H1 (cell line): Measurements from ENCODE around the gene MDM4. TPM values are rescaled to one million over a fixed set of nuclear protein-coding genes. Genes with fewer than 3 reads are reported as not detected.

Experiments used
- CTCF ChIA-PET: fragments of 300-600 bp; sonication (Branson Sonifier 250); formaldehyde crosslinking; loops from one replicate; lab custom pipeline; 2021; ENCODE audit not compliant: partially characterized antibody; lab: Charles Lee
- POLR2A ChIA-PET: fragments of 300-600 bp; sonication (Branson Sonifier 250); formaldehyde crosslinking; loops from one replicate; lab custom pipeline; 2021; ENCODE audit warnings: inconsistent platforms; ENCODE audit not compliant: partially characterized antibody; lab: Charles Lee
- DNase-seq, 2 experiments: peaks; one replicate each; pipeline versions ENCODE4 v3.0.0 to v3.0.0-alpha.2; 2010 to 2022; ENCODE audit warnings: low spot score in 2 of 2, low read depth in 1 of 2, mixed read lengths in 1 of 2
- FAIRE-seq: peaks from 2 replicates; lab custom pipeline; 2011; peaks lifted over from hg19 to GRCh38; lab: Jason Lieb, UNC
- H2AFZ ChIP-seq: 2 replicates; pipeline ENCODE4 v1.8.1; 2012; ENCODE audit warnings: low read length, inconsistent platforms
- H2AK5ac ChIP-seq: 2 replicates; pipeline ENCODE4 v1.6.1; 2013; ENCODE audit warnings: low read depth, low read length
- H2BK120ac ChIP-seq: replicated peaks from 2 replicates; pipeline ENCODE3; 2013; ENCODE audit warnings: low read depth, low read length, inconsistent platforms
- H2BK12ac ChIP-seq: 2 replicates; pipeline ENCODE4 v1.6.1; 2013; ENCODE audit warnings: low read depth, low read length
- H2BK15ac ChIP-seq: 2 replicates; pipeline ENCODE4 v1.6.1; 2013; ENCODE audit warnings: low read length
- H2BK20ac ChIP-seq: 2 replicates; pipeline ENCODE4 v1.6.1; 2013; ENCODE audit warnings: low read length
- H2BK5ac ChIP-seq: 2 replicates; pipeline ENCODE4 v1.6.1; 2013; ENCODE audit warnings: low read depth, low read length
- H3K14ac ChIP-seq: 2 replicates; pipeline ENCODE4 v1.6.1; 2013; ENCODE audit warnings: inconsistent platforms; ENCODE audit not compliant: insufficient read length
- H3K18ac ChIP-seq: 2 replicates; pipeline ENCODE4 v1.6.1; 2013; ENCODE audit warnings: low read length; ENCODE audit errors: extremely low read depth
- H3K23ac ChIP-seq: 2 replicates; pipeline ENCODE4 v1.6.1; 2013; ENCODE audit warnings: inconsistent platforms; ENCODE audit not compliant: insufficient read length
- H3K23me2 ChIP-seq: 2 replicates; pipeline ENCODE4 v1.6.1; 2013; ENCODE audit warnings: low read depth, low read length
- H3K27ac ChIP-seq: 2 replicates; pipeline ENCODE4 v1.6.1; 2011; ENCODE audit warnings: low read depth, low read length, inconsistent platforms
- H3K27me3 ChIP-seq, 4 experiments: replicated peaks in 1 of 4; 1 replicate in 1 of 4; 2 replicates in 3 of 4; pipeline versions ENCODE4 v1.6.1 to v1.8.1; 2011 to 2013; ENCODE audit warnings: low read length in 3 of 4, mild to moderate bottlenecking in 3 of 4, inconsistent platforms in 2 of 4, mixed read lengths in 2 of 4, moderate library complexity in 1 of 4; ENCODE audit not compliant: control insufficient read depth in 3 of 4, insufficient read depth in 3 of 4; ENCODE audit errors: extremely low read depth in 1 of 4
- H3K36me3 ChIP-seq, 4 experiments: 2 replicates each; pipeline versions ENCODE4 v1.6.1 to v1.8.1; 2011 to 2013; ENCODE audit warnings: mild to moderate bottlenecking in 4 of 4, low read length in 3 of 4, moderate library complexity in 2 of 4, control low read depth in 1 of 4, inconsistent platforms in 1 of 4; ENCODE audit not compliant: insufficient read depth in 4 of 4, control insufficient read depth in 2 of 4
- H3K4ac ChIP-seq: replicated peaks from 2 replicates; pipeline ENCODE3; 2013; ENCODE audit warnings: low read length, low read depth, mixed read lengths, inconsistent platforms; ENCODE audit not compliant: insufficient read length
- H3K4me1 ChIP-seq, 4 experiments: replicated peaks in 1 of 4; 1 replicate in 1 of 4; 2 replicates in 3 of 4; pipeline versions ENCODE4 v1.6.1 to v1.8.1; 2011 to 2013; ENCODE audit warnings: low read length in 3 of 4, inconsistent platforms in 2 of 4, mixed read lengths in 1 of 4; ENCODE audit not compliant: insufficient read depth in 4 of 4, control insufficient read depth in 3 of 4
- H3K4me2 ChIP-seq, 2 experiments: 2 replicates each; pipeline versions ENCODE4 v1.6.1 to v1.8.1; 2011 to 2013; ENCODE audit warnings: low read depth in 2 of 2, low read length in 2 of 2, control low read depth in 1 of 2, inconsistent platforms in 1 of 2, mild to moderate bottlenecking in 1 of 2; ENCODE audit not compliant: insufficient read depth in 1 of 2
- H3K4me3 ChIP-seq, 4 experiments: fragments of 200-600, 300-600 bp in 1 of 4; sonication (generic), shearing (Covaris generic), sonication (Bioruptor Twin) in 1 of 4; 2 replicates each; pipeline versions ENCODE4 v1.5.1 to v1.8.1; 2011 to 2016; ENCODE audit warnings: low read length in 4 of 4, low read depth in 3 of 4, control low read depth in 2 of 4, inconsistent platforms in 2 of 4, mild to moderate bottlenecking in 2 of 4, mixed read lengths in 1 of 4, moderate library complexity in 1 of 4; ENCODE audit not compliant: insufficient read depth in 2 of 4; ENCODE audit errors: extremely low read depth in 1 of 4
- H3K56ac ChIP-seq: replicated peaks from 2 replicates; pipeline ENCODE3; 2013; ENCODE audit warnings: low read depth, mild to moderate bottlenecking, mixed read lengths, low read length, inconsistent platforms; ENCODE audit not compliant: insufficient read length
- H3K79me1 ChIP-seq: 2 replicates; pipeline ENCODE4 v1.6.1; 2013; ENCODE audit warnings: low read depth, low read length, control low read depth
- H3K79me2 ChIP-seq, 2 experiments: 2 replicates each; pipeline versions ENCODE4 v1.6.1 to v1.8.1; 2012 to 2013; ENCODE audit warnings: low read length in 2 of 2, mild to moderate bottlenecking in 2 of 2, inconsistent platforms in 1 of 2; ENCODE audit not compliant: insufficient read depth in 2 of 2, control insufficient read depth in 1 of 2
- H3K9ac ChIP-seq, 4 experiments: replicated peaks in 1 of 4; 1 replicate in 1 of 4; 2 replicates in 3 of 4; pipeline versions ENCODE4 v1.6.1 to v1.8.1; 2011 to 2013; ENCODE audit warnings: low read depth in 3 of 4, low read length in 3 of 4, control low read depth in 2 of 4, mild to moderate bottlenecking in 2 of 4, moderate library complexity in 2 of 4, inconsistent platforms in 1 of 4; ENCODE audit errors: extremely low read depth in 1 of 4
- H3K9me3 ChIP-seq, 2 experiments: 2 replicates each; pipeline versions ENCODE4 v1.6.1 to v1.8.1; 2012 to 2013; ENCODE audit warnings: mild to moderate bottlenecking in 2 of 2, moderate library complexity in 2 of 2, control low read depth in 1 of 2, inconsistent platforms in 1 of 2, low read depth in 1 of 2, low read length in 1 of 2, mixed read lengths in 1 of 2; ENCODE audit not compliant: insufficient read depth in 2 of 2
- H4K20me1 ChIP-seq, 2 experiments: replicated peaks in 1 of 2; 2 replicates each; pipeline versions ENCODE3 to v1.8.1; 2011 to 2013; ENCODE audit warnings: inconsistent platforms in 2 of 2, low read length in 2 of 2, mild to moderate bottlenecking in 1 of 2; ENCODE audit not compliant: insufficient read depth in 2 of 2, control insufficient read depth in 1 of 2
- H4K5ac ChIP-seq: 2 replicates; pipeline ENCODE4 v1.6.1; 2013; ENCODE audit warnings: low read length, low read depth, mixed read lengths, inconsistent platforms; ENCODE audit not compliant: insufficient read length
- H4K8ac ChIP-seq: 2 replicates; pipeline ENCODE4 v1.8.0; 2013; ENCODE audit warnings: mild to moderate bottlenecking, moderate library complexity, low read length, inconsistent platforms; ENCODE audit not compliant: insufficient read depth; ENCODE audit errors: extremely low read depth
- H4K91ac ChIP-seq: replicated peaks from 2 replicates; pipeline ENCODE3; 2013; ENCODE audit warnings: low read length, mixed read lengths, inconsistent platforms; ENCODE audit not compliant: insufficient read length
- ASH2L ChIP-seq: fragments of 200-600, 300-600 bp; sonication (generic); IDR thresholded peaks from one replicate; pipeline ENCODE4 v1.7.1; 2017; ENCODE audit warnings: low read length
- CBX8 ChIP-seq: fragments of 300-800, 300-1000 bp; sonication (generic); IDR thresholded peaks from 2 replicates; pipeline ENCODE4 v1.7.1; 2016; ENCODE audit warnings: low read depth, low read length, borderline replicate concordance
- EZH2 ChIP-seq: fragments of 200-600 bp; sonication (generic); IDR thresholded peaks from 2 replicates; pipeline ENCODE4 v1.7.1; 2012; ENCODE audit warnings: low read depth, mild to moderate bottlenecking, moderate library complexity, low read length, inconsistent platforms; ENCODE audit not compliant: severe bottlenecking
- GABPA ChIP-seq: IDR thresholded peaks from 2 replicates; pipeline ENCODE4 v1.6.1; 2011; ENCODE audit warnings: mild to moderate bottlenecking, low read length, moderate library complexity, borderline replicate concordance; ENCODE audit not compliant: insufficient read depth
- HDAC6 ChIP-seq: IDR thresholded peaks from one replicate; pipeline ENCODE4 v1.7.1; 2012; ENCODE audit warnings: low read depth, mild to moderate bottlenecking, inconsistent platforms, low read length, moderate library complexity
- KDM4A ChIP-seq: IDR thresholded peaks from one replicate; pipeline ENCODE4 v1.7.1; 2012; ENCODE audit warnings: low read depth, mild to moderate bottlenecking, moderate library complexity, low read length, inconsistent platforms; ENCODE audit not compliant: severe bottlenecking
- MAFK ChIP-seq: IDR thresholded peaks from 2 replicates; pipeline ENCODE4 v1.6.1; 2012; ENCODE audit warnings: low read depth, mild to moderate bottlenecking, improper control_type of control experiment, low read length
- NANOG ChIP-seq: IDR thresholded peaks from 2 replicates; pipeline ENCODE4 v1.6.1; 2011; ENCODE audit warnings: low read length, low read depth, mild to moderate bottlenecking, inconsistent platforms; ENCODE audit not compliant: insufficient read depth, poor library complexity, severe bottlenecking
- SRF ChIP-seq: IDR thresholded peaks from 2 replicates; pipeline ENCODE4 v1.6.1; 2011; ENCODE audit warnings: mild to moderate bottlenecking, low read depth, low read length, moderate library complexity
- TAF1 ChIP-seq: IDR thresholded peaks from 2 replicates; pipeline ENCODE4 v1.6.1; 2011; ENCODE audit warnings: mild to moderate bottlenecking, low read depth, low read length
- TCF12 ChIP-seq: IDR thresholded peaks from 2 replicates; pipeline ENCODE4 v1.6.1; 2011; ENCODE audit warnings: low read depth, mild to moderate bottlenecking, low read length
- WGBS, 2 experiments: shearing (Covaris generic) in 1 of 2; methylation state at CpG; one replicate each; pipeline versions ENCODE4 v1.1.6 to v1.1.7; 2013 to 2015; ENCODE audit warnings: low lambda C conversion rate in 2 of 2, mixed read lengths in 2 of 2, inconsistent platforms in 1 of 2, low coverage in 1 of 2, missing lambda C conversion rate in 1 of 2; ENCODE audit not compliant: insufficient replicate concordance in 2 of 2, insufficient coverage in 1 of 2, insufficient read length in 1 of 2; ENCODE audit errors: extremely low coverage in 1 of 2, missing lambda C conversion rate in 1 of 2; 5-methylcytosine and 5-hydroxymethylcytosine counted together
- polyA plus RNA-seq, 7 experiments: library from polyadenylated mRNA; depleted of rRNA in 3 of 7; stranded (reverse) in 5 of 7; unstranded in 2 of 7; fragments of >200 nt in 5 of 7; fragments of 200-250 nt in 2 of 7; gene quantifications; 1 replicate in 5 of 7; 2 replicates in 1 of 7; 4 replicates in 1 of 7; pipeline versions ENCODE4 v1.2.1 to v1.2.3, GENCODE V29; 2011 to 2013; ENCODE audit warnings: missing spikeins in 2 of 7, mixed read lengths in 2 of 7
- total RNA-seq: library from RNA; stranded (reverse); fragmentation: NEBNext Ultra II Directional; extraction: Animal tissue kit (Norgen Biotek cat#: 25700); gene quantifications from 2 replicates; pipeline ENCODE4 v1.2.1, GENCODE V29; 2021

The MDM4 gene
- total and polyA plus RNA-seq, 2 of the 8 experiments (the other 6 are each of a cell fraction or from before 2014, with no cell fraction given) = 10.8 to 84.9 TPM

- no peaks in the 10 kb centered on the region for H3K23me2 ChIP-seq
- H2AFZ ChIP-seq = no peak overlapping the region
- no peak overlapping the region for H3K4me3 ChIP-seq
- TF ChIP-seq EZH2 (no peak), TAF1 (no peak), HDAC6 (no peak), ASH2L (no peak), CBX8 (no peak), KDM4A (no peak), NANOG (no peak), SRF (no peak), GABPA (no peak), TCF12 (no peak), MAFK (no peak)
- no peak overlapping the region for H3K56ac ChIP-seq
- no peak overlapping the region for H2BK120ac ChIP-seq
- FAIRE-seq (no peak), DNase-seq (no peak)
- H2BK20ac ChIP-seq = no peak overlapping the region
- CTCF ChIA-PET = interaction anchor here (0.6 to 49.0 kb wide), 5 partner anchors 9 to 455 kb away, joined by 3 to 2124 read pairs (median 11); partner anchors contain the start of gene PIK3C2B
- no peak overlapping the region for H3K23ac ChIP-seq
- no peak overlapping the region for H3K4me2 ChIP-seq
- WGBS, 2 experiments = 80 to 100% methylated on average over 1 to 5 of the region's 5 CpGs
- H3K36me3 ChIP-seq = no peaks in the 10 kb centered on the region
- H2BK15ac ChIP-seq = no peak overlapping the region
- no peak overlapping the region for H3K14ac ChIP-seq
- H3K27ac ChIP-seq = no peak overlapping the region
- H3K9ac ChIP-seq = no peak overlapping the region
- no peaks in the 10 kb centered on the region for H3K9me3 ChIP-seq
- H3K79me1 ChIP-seq = no peaks in the 10 kb centered on the region
- H4K91ac ChIP-seq = no peak overlapping the region
- peaks cover 0 to 16% of the 10 kb centered on the region in 2 experiments; a peak in 2 of 4 replicates for H3K79me2 ChIP-seq
- H4K5ac ChIP-seq = no peak overlapping the region
- no peak overlapping the region for H3K4ac ChIP-seq
- H3K27me3 ChIP-seq = no peaks in the 10 kb centered on the region; a peak in 1 of 7 replicates
- H3K4me1 ChIP-seq = peaks cover under 1 to 1% (median under 1%) of the 10 kb centered on the region in 4 experiments; a peak in 6 of 7 replicates
- POLR2A ChIA-PET = interaction anchor here (1.3 kb wide), 1 partner anchor 29 kb away, joined by 3 read pairs; the partner anchor contains the start of gene MDM4
- no peak overlapping the region for H2BK12ac ChIP-seq
- no peak overlapping the region for H2AK5ac ChIP-seq
- no peak overlapping the region for H3K18ac ChIP-seq
- no peak overlapping the region for H2BK5ac ChIP-seq
- H4K8ac ChIP-seq = no peak overlapping the region
- H4K20me1 ChIP-seq = peaks cover 2% of the 10 kb centered on the region in 2 experiments
Observed at GRCh38 chr1:204487256-204487615, 29.0 kb upstream of the MDM4 start.
